GM12875 (cell line): Measurements from ENCODE around the gene CHL1.

ENCODE experiments used
- H3K4me3 ChIP-seq: one replicate; pipeline ENCODE4 v1.5.1; 2011; ENCODE audit warnings: low read depth, low read length, control low read depth
- TF ChIP-seq, protein P1 (sequence below): IDR thresholded peaks from 2 replicates; pipeline ENCODE4 v1.5.1; 2011; ENCODE audit warnings: low read depth, mild to moderate bottlenecking, control low read depth, inconsistent platforms, low read length, moderate library complexity, borderline replicate concordance; ENCODE audit not compliant: insufficient read depth

Gene CHL1

DNA sequence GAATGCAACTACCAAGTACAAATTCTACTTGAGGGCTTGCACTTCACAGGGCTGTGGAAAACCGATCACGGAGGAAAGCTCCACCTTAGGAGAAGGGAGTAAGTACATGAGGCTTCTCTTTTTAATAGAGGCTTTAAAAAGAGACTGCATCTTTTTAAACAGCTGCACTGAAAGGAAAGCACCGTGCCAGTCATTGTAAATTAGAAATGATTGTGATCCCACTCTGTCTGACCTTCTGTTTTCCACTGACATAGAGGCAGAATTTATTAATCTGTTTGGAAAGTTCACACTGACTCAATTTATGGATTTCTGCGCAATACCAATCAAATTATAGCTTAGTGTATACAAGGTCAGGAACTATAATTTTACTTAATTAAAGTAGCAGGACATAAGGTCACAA, 198.2 kb downstream of the CHL1 start:
- TF ChIP-seq, protein P1, sequence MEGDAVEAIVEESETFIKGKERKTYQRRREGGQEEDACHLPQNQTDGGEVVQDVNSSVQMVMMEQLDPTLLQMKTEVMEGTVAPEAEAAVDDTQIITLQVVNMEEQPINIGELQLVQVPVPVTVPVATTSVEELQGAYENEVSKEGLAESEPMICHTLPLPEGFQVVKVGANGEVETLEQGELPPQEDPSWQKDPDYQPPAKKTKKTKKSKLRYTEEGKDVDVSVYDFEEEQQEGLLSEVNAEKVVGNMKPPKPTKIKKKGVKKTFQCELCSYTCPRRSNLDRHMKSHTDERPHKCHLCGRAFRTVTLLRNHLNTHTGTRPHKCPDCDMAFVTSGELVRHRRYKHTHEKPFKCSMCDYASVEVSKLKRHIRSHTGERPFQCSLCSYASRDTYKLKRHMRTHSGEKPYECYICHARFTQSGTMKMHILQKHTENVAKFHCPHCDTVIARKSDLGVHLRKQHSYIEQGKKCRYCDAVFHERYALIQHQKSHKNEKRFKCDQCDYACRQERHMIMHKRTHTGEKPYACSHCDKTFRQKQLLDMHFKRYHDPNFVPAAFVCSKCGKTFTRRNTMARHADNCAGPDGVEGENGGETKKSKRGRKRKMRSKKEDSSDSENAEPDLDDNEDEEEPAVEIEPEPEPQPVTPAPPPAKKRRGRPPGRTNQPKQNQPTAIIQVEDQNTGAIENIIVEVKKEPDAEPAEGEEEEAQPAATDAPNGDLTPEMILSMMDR = no peak
- no peak overlapping the region for H3K4me3 ChIP-seq

DNA sequence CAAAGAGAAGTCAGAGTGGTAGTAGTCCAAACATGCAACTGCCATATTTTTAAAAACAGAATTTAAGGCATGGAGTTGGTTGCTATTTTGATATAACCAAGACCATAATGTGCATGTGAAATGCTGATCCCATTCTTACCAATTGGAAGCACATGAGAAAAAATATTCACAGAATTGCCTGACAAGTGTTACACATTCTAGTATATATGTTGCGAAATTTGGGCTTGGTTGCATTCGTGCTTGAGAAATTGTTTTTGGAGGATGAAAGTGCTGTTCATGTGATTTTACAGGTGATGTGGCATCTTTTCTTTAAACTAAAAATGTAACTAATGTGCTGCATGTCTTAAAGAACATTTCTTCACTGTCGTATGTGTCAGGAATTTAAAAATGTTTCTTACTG, 199.7 kb downstream of the CHL1 start:
- TF ChIP-seq, protein P1 = no peak
- no peak overlapping the region for H3K4me3 ChIP-seq

DNA sequence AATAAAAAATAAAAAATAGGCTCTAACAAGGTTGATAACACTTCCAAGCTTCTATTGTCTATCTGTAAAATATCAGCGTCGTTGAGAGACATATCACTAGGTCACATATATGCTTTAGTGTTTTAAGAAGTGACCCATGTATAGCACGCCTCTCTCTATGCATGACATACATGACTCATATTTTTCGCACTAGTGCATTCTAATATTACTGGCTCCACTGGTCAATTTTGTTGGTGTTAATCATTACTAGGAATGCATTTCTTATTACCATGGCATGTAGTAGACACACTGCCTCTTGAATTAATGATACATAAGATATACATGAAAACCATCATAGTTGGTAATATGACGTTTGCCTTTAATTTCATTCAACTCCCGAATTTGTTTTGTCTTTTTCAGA, 203.1 kb downstream of the CHL1 start:
- TF ChIP-seq, protein P1 = no peak
- H3K4me3 ChIP-seq = no peak overlapping the region

DNA sequence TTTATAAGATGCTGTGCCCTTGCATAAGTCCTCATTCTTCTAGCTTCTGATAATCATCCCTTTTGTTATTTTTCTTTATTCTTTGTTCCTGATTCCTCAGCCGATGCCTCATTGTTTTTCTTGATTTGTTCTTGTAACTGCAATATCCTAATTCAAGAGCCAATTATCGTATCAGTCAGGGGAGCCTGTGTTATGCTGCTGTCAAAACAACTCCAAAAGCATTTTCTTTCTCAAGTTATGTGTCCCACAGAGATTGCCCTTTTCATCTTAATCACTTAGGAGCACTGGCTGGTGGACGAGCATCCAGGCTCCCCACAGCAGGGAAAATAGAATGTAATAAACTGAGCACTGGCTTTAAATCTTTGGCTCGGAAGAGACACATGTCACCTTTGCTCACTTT, 207.3 kb downstream of the CHL1 start:
- TF ChIP-seq, protein P1 = no peak

DNA sequence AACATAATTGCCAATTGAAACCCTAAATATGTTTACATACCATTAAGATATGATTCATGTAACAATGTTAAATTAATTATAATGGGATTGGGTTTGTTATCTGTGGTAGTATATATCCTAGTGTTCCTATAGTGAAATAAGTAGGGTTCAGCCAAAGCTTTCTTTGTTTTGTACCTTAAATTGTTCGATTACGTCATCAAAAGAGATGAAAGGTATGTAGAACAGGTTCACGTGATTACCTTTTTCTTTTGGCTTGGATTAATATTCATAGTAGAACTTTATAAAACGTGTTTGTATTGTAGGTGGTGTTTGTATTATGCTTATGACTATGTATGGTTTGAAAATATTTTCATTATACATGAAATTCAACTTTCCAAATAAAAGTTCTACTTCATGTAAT, 212.4 kb downstream of the CHL1 start:
- TF ChIP-seq, protein P1 = no peak
- H3K4me3 ChIP-seq = no peak overlapping the region

More for the DNA sequence above, 207.3 kb downstream of the CHL1 start:
- H3K4me3 ChIP-seq = no peak overlapping the region

DNA sequence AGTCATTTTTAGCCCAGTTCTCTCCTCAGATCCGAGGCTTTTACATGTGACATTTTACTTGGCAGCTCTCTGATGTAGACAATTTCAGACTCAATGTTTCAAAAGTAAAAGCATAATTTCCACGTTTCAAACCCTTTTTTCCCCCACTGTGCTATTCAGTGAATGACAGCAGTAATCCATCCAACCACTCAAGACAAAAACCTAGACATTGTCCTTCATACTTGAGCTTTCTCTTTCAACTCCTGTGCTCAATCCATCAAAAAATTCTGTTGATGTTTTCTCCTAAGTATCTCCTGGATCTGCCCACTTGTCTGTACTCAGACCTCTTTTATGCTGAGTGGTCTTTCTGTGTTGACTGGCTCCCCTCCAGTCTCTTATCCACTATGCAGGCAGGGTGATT, 214.7 kb downstream of the CHL1 start:
- H3K4me3 ChIP-seq = no peak overlapping the region
- TF ChIP-seq, protein P1 = no peak

DNA sequence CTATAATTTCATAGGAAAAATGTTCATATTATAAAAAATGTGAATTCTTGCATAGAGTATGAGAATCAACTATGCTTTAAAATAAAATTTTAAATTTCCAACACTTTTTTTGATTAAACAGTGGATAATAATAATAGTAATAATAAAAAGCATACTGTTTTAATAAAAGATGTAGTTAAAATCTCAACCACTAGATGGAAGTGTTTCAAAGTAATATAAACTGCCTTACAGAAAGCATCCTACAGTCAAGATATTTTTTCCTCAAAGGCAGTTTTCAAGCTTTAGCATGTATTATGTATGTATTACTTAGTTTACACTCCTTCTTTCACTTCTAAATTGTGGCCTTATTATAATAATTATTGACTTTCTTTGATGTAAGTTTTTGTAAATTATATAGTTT, 217.5 kb downstream of the CHL1 start:
- H3K4me3 ChIP-seq = no peak overlapping the region
- TF ChIP-seq, protein P1 = no peak
